ENCODE results near the gene CDADC1.
A peak's percentile ranks its signal among the peaks of the same experiment; 100 is the strongest.

Gene CDADC1

DNA sequence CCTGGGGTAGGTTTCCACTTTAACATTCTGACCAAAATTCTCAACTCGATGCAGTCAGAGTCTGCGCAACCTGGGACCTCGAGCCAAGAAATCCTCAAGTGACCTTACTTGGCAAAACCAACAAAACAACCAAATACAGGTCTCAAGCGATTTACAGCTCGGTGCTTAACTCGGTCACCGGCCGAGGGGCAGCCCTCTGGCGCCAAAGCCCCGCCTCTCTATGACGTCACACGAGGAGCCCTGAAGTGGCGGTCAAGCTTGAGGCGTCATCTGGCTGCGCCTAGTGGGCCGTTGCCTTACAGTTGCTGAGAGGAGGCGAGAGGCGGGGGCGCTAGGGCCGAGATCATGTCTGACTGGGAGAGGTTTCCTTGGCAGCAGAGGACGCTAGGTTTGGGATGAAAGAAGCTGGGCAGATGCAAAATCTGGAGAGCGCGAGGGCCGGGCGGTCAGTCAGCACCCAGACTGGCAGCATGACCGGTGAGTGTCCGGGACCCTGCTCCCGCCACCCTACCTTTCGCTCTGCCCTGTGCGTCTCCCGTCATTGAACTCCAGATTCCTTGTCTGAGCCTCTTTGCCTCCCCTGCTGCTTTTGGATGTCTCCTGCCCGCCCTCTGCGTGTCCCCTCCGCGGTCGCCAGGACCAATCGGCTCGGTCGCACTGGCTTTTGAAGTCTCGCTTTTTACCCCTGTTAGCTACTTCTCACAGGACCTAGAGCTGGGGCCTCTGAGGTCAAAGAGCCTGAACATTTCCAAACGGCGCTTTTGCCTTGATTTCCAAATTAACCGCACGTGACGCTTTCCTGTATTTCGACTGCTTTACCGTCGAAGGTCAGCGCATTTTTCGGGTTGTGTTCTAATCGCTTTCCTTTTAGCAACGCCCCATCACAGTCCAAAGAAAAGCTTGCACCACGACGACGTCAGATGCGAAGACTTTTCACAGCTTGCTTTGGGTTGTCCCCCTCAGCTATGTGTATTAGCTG, at the start of gene CDADC1:
TSS of gene CDADC1 (plus strand) at position 283 of the 979 bp plus-strand sequence. CDS start at position 396, 113 bp downstream.
- peak; percentile 93 to 94 for DNase-seq

DNA sequence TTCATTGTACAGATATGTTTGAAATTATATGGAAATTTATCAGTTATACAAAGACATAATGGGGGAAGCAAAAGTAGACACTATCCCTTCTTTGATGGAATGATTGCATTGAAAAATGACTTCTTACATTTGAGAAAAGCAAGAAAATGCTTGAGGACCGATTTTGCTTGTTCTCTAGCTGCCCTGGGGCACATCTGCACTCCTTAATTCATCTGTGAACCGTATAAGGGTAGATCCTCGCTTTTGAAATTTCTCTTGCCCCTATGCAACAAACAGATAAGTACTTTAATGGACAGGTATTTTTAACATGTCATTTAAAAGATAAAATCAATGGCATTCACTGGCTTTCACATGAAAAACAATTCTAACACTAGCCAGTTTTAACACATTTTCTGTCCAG, 41.1 kb upstream of the CDADC1 start:
- DNase-seq = no peak

- DNase-seq = no peak
These were observed 39.1 kb upstream of the CDADC1 start for GRCh38 chr13:49208619-49209018.

DNA sequence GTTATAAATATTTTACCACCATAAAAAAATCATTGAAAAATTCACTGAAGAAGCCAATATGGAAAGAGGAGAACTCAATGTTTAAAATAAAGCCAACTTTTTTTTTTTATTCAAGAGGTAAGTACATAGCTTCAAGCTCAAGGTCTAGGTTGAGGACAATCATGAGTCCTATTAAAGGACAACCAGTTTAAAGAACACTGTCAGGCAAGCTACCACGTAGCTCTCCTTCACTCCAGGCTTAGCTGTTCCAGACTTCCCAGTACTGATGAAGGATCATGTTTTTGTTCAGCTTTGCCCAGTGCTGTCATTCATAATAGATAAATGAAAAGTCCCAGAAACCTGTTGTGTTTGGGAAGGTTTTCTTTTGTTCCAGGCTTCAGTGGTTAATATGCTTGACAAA, 37.6 kb upstream of the CDADC1 start:
- no peak for DNase-seq

- DNase-seq = no peak
These were observed 37.1 kb upstream of the CDADC1 start for GRCh38 chr13:49210669-49211068.

- no peak for DNase-seq
These were observed 34.2 kb upstream of the CDADC1 start for GRCh38 chr13:49213539-49213938.

GRCh38 chr13:49213997-49214916, 33.5 kb upstream of the CDADC1 start:
- no peak for DNase-seq

DNA sequence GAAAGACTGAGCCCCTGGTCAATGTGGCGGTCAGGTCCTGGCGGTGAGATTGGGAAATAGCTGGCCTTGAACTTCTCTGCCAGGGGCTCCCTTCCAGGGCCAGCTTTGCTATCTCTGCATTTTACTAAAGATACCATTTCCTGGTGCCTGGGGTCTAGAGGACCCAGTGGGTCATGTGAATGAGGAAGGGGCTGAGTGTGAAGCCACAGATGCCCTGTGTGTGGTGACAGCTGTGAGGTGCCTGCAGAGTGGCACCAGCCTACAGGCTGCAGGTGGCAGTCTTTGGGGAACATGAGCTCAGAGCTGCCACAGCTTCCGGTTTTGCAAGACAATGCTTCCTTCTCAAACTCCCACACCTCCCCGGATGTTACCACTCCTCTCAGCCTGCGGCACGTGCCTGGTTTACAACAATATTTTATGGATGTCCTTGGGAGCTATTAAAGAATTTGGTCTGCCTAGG, 32.8 kb upstream of the CDADC1 start:
- DNase-seq = no peak

GRCh38 chr13:49216334-49216733, 31.4 kb upstream of the CDADC1 start:
- DNase-seq = no peak

GRCh38 chr13:49217962-49218492, 29.7 kb upstream of the CDADC1 start:
- DNase-seq = no peak

GRCh38 chr13:49218493-49219051, 29.2 kb upstream of the CDADC1 start:
- DNase-seq = no peak

- no peak for DNase-seq
These were observed 28.1 kb upstream of the CDADC1 start for GRCh38 chr13:49219647-49220035.

- peak; percentile 60 to 80 for DNase-seq
These were observed 27.5 kb upstream of the CDADC1 start, which contains the start of gene MLNR for GRCh38 chr13:49220036-49220855. Gene MLNR (plus strand): TSS chr13:49220338. CDS start chr13:49220338, 0 bp downstream.

DNA sequence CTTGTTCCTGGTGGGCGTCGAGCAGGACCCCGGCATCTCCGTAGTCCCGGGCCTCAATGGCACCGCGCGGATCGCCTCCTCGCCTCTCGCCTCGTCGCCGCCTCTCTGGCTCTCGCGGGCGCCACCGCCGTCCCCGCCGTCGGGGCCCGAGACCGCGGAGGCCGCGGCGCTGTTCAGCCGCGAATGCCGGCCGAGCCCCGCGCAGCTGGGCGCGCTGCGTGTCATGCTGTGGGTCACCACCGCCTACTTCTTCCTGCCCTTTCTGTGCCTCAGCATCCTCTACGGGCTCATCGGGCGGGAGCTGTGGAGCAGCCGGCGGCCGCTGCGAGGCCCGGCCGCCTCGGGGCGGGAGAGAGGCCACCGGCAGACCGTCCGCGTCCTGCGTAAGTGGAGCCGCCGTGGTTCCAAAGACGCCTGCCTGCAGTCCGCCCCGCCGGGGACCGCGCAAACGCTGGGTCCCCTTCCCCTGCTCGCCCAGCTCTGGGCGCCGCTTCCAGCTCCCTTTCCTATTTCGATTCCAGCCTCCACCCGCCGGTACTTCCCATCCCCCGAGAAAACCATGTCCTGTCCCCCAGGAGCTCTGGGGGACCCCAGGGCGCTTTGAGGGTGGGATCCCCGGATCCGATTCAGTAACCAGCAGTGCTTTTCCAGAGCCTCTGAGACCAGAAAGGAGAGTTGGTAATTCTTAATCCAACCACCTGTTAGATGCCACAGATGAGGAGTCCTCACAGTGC, 26.7 kb upstream of the CDADC1 start:
- DNase-seq = no peak

GRCh38 chr13:49221590-49221965, 26.1 kb upstream of the CDADC1 start:
- DNase-seq = no peak

DNA sequence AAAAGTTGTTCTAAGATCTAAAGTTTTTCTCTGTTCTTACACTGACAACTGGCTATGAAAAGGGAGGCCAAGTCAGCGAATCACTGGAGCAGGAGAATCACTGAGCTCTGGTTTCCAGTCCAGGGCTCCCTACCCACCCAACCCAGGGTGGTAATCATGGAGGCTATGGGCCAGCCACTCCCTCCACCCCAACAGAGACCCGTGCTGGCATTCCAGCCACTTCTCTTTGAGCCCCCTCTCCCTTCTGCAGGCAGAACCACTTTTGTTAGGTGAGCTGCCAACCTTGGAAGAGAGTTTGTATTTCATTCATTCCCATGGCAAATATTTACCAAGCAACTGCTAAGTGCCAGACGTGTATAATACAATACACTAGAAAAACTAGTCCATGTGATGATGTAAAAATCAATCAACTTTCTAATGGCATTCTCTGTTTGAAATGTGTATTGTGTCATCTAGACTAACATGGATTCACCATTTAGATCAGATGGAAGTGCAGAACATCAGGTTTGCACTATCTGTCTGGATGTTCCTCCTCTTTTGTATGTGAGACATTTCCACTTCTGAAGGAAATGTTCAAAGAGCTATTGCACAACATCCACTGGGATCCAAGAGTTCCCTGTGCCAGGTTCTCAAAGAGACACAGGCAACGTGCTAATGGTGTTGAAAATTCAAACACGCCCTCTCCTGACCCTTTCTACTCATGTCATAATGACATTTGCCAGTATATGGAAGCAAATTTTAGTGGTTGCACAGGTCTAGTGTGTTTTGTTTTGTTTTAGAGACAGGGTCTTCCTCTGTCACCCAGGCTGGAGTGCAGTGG, 22.3 kb upstream of the CDADC1 start:
- no peak for DNase-seq

GRCh38 chr13:49226613-49227012, 21.1 kb upstream of the CDADC1 start:
- no peak for DNase-seq

GRCh38 chr13:49234741-49235140, 13.0 kb upstream of the CDADC1 start:
- DNase-seq = no peak

DNA sequence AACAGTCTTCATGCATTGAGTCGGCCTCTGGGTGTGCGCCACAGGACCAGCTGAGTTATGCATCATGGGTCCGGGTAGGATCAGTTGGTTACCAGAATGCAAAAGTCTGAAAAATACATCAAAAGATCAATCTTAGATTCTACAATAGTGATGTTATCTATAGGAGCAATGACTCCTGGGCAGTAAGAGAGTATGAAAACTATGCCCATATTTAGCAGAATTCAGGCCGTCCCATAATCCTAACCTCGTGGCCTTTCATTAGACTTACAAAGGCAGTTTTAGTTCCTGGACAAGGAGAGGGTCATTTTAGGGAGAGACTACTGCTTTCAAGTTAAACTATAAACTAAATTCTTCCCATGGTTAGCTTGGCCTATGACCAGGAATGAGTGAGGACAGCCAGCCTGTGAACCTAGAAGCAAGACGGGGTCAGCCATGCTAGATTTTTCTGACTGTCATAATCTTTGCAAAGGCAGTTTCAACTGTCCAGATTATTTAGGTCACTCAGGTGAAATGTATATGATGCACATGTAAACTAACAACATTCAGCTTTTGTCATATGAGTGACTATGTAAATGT, 11.8 kb upstream of the CDADC1 start:
- no peak for DNase-seq

DNA sequence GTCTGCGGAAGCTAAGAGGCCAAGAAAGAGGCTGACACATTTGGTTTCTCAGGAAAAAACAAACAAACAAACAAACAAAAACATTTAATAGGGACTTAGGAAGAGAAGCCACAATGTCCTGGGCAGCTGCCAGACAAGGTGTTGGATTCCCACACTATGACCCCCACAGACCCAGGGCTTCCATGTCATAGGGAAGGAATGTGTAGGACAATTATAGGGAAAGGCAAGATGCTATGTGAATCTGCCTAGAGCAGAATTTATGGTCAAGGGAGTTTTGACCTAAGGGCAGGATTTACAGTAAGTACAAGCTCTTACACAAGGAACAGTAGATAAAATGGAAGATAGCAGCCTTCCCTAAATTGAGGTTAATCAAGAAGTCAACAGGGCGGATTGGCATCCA, 9.1 kb upstream of the CDADC1 start:
- no peak for DNase-seq

Measured in NCI-H1930 (cell line).